GM21515 (cell line): ENCODE results near the gene FAM72C.
"Not testable (repeated sequence)": the region's sequence is repeated elsewhere in the genome, so short reads cannot be mapped to it uniquely, and the experiment has no call there.

Experiments used
- ATAC-seq: cut with Tn5 transposase; IDR thresholded peaks from one replicate; pipeline ENCODE4 v1.9.1; 2021; ENCODE audit not compliant: unreplicated experiment

The FAM72C gene

DNA sequence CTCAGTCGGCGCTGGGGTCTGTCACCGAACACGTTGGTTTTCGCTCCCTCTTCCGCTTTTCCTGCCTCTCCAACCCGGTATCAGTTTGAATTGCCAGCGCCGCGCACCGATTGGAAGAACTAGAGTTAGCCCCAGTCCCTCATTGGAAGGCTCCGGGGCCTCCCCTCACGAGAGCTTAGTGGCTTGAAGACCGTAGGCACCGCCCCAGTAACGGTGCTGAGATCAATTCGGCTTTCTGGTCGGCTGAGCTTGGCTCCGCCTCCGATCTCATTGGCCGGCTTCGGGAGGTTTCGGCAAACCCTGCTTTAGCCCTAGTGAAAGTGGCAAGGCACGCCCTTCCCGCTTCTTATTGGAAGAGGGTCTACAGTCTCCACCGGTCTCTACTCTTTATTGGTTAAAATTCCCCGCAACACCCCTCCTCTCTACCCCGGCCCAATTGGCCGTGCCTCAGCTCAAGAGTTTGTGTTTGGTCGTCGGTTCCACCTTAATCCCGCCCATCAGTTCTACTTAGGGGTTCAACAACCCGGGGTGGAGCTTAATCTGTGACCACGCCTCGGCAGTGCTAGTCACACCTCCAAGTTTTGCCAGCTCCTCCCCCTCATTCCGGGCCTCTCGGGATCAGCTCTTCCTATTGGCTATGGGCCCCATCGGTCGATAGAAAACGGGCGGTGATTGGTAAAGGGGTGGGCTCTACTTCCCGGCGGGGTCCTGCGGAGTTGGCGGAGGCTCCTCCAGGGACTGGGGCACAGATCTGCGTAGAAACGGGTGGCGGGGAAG lies at the start of gene FAM72C:
FAM72C (minus strand) TSS at position 63 of the 777 bp plus-strand sequence. CDS start 845 bp downstream, outside the sequence.
- ATAC-seq, result peak; percentile 80

DNA sequence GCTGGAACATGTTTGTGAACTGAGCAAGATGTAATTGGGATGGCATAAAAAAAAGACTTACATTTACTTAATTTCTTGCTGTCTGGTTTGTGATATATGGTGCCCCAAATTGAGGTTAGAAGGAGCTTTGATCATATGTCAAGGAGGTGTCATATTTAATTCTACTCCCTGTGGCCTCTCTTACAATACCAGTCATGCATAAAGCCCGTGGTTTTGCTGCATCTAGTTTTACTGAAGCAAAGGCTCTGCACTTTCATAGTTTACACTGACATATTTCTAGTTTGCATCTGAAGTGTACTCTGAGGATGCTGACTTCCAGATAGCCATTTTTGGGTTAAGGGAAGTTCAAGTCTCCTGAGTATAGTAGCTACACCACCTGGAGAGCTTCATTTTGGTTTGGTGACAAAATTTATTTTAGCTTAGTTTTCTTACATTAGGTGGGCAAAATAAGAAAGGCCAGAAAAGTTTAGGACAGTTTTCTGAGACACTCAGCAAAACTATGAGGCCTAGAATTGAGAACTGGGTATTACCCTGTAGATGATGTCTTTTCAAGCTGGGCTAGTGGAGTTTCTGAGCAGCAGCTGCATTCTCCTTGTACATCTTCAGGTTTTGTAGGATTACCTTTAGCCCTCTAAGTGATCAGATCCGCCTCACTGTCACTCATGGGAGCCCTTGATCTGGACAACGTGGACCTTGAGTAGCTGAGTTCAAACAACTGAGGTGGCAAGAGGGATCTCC lies 48.4 kb upstream of the FAM72C start:
- not testable (repeated sequence) for ATAC-seq

DNA sequence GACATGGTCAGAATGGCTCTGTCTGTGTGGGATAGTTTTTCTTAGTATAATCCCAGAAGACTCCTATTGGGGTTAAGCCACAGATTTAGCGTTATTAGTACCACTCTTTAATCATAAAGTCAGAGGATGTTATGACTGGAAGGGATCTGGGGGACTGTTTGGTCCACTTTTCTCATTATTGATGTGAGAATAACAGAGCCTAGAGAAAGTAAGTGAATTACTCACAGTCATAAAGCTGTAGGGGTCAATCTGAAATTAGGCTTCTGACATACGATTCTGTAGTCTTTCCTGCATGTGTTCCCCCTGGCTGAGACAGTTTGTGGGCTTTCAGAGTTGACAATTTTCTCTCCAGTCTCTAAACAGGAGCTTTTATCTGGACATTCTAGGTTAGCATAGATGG lies 47.3 kb upstream of the FAM72C start:
- ATAC-seq, result not testable (repeated sequence)

DNA sequence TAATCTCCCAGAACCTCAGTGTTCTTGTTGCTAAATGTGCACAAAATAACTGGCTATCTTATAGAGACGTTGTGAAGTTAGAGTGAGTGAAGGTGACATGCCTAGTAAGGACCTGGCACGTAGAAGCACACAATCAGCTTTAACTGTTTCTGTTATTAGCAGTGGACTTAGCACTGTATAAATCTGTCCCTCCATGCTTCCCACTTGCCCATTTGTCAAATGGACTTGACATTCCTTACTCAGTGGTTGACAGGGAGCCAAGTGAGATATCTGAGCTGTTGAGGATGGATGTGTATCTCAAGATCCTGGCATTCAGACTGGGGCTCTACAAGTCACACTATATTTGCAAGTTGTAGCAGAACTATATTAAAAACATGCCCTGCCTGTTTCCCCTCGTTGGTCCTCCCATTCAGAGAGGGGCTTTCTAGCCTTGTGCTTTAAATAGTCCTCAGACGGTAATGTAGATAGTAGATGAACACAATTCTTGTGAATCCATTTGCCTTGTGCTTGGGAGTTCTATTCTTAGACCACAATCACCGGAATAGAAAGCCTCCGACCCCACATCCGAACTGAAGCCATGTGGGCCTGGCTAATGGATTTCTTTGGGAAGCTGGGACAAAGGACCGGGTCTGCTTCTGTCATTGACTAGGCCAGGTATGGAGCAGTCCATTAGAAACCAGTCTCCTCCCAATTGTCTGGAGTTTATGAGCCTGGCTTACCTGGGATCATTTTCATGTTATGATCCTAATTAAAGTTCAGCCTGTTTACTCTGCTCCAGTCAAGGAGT lies 43.6 kb upstream of the FAM72C start:
- ATAC-seq, result not testable (repeated sequence)

DNA sequence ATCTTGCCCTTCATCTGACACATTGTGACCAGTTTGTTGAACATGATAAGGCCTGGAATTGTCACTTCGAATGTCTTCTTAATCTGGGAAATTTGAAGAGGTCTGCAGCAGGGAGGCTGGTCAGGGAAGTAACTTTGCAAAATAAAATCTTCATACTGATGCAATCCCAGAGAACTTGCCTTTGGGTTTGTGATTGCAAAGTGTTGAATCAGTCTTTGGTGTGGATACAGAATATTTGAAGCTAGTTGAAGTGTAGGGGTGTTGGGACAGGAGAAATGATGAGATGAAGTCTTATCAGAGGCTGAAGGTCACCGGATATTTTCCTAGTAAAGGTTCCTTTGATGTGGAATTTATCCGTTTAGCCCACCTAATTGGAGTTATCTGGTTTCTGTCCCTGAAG lies 42.7 kb upstream of the FAM72C start:
- not testable (repeated sequence) for ATAC-seq

DNA sequence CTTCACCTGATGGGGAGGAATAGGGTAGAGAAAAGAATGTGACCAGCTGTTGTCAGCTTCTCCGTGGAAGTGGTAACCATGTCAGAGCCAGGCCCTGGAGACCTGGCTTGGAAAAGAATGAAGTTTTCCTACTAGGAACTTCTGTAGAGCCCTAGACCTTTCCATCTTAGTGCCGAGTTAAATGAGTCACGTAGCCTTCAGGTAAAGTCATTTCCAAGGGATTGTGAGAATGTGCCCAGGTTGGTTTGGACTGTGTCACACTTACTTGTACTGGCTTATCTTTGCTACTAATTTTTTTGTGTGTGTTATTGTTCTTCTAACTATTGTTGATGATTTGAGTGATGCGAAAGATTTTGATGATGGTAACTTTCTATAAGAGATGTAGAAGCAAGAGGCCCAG lies 42.3 kb upstream of the FAM72C start:
- ATAC-seq, result not testable (repeated sequence)

DNA sequence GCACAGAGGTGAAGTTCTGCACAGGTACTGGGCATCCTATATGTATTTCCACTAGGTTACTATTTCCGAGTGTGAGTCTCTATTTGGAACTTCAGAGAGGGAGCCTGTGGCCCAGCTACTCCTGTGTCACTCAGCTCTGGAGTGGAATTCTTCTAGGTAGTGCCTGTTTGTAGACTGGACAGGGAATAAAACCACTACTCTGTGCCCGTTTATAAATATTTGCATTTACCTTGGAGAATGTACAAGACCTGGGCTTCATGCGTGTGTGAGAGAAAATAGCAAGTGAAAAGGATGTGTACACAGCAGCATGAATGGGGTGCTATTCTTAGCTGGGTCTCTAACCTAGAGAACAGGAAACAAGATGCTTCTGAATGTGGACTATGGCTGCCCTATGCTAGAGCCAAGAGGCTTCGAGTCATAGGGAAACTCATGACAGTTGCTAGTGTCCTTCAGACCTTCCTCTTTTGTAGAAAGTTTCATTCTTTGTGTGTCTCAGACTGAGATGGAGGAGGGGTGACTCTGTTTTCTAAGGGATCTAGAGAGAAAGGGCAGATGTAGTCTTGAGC lies 40.5 kb upstream of the FAM72C start:
- ATAC-seq, result peak; percentile 97

DNA sequence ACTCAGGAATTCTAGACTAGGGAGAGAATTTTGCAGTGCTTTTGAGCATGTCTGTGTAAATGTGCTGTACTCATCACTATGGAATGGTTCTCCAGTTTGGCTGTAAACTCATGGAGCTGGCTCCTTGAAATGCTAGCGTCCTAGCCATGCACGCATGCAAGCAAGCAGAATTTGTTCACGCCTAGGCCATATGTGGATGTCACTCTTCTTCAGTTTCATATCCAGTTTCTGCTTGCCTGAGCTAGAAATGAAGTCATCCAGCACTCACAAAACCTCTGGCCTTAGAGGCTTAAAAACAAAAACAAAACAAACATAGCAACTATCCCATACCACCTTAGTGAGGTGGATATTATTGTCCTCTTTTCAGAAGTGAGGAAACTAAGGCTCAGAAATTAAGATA lies 37.6 kb upstream of the FAM72C start:
- ATAC-seq, result peak; percentile 45

DNA sequence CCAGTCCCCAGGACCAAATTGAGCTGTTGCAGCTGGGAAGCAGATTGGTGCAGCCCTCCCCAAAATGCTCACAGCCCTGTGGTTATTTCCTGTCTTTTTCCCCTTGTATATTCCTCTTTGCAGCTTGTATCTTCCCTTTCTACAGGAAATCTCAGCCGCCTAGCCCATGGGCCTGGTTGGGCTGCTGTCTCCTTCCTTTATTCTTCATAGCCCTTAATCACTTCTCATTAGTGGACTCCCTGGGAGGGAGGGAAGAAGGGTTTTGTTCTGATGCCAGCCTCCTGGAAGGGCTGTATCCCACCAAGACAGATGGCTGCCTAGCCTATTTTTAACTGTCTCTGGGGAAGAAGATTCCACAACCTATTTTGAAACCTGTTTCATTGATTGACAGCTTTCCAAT lies 32.5 kb upstream of the FAM72C start:
- ATAC-seq, result not testable (repeated sequence)

DNA sequence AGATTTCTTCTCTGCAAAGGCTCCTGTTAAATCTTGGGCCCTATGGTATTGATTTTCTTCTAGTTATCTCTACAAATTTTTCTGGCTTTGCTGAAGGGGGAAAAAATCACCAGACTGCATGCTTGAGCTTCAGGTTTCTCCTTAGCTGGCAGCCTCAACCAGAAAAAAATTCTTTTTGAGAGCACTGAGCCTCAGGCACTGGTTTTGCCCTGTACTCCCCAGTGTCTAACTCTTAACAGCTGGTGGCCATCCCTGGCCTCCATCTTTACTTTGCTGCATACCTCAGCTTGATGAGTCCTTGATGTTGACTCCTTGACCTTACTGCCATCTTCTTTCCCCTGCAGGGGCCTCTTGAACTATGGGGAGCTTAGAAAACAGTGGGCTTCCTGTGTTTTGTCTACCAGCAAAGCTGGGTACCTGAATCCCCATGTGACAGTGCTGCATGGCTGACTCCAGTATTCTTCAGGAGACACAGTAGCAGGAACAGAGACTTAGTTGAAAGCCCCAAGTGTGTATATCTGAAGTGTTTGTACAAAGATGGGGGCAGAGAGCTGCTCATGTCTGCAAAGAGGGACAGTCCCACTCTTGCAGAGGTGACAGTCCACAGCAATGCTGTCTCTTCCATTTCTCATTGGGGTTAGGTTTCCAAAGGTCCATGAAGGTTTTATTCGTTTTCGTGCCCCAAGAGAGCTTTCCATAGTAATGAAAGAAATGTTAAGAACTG lies 31.7 kb upstream of the FAM72C start:
- not testable (repeated sequence) for ATAC-seq

DNA sequence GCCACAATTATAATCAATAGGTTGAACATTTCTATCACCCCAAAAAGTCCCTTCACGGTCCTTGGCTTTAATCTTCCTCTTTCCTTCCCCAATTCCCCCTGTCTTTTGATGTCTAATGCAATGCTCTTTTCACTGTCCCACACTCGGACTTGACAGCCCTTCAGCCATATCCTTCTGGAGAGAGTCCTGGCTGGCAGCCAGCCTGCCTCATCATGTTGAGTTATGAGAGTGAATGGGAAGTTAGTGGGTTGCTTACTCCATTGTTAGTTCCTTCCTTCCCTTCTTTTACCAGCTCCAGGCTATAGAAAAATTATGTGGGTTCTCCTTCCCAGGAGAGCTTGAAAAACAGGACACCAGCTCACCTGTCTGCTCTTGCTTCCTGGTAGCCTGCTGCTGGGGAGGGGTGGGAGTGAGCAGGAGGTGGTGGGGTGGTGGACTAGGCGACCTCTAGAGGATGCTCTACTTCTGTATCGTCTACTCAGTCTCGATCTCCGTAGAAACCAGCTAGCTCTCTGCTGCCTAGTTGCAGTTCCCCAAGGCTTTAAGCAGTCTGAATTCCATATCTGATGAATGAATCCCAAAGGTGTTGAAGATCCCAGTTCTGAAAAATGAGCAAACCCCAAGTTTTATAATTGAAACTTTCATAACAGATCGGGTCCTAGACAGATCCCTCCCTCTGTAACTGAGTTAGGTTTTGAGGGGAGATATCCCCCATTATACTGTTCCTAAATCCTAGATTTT lies 30.5 kb upstream of the FAM72C start:
- ATAC-seq, result peak; percentile 72

DNA sequence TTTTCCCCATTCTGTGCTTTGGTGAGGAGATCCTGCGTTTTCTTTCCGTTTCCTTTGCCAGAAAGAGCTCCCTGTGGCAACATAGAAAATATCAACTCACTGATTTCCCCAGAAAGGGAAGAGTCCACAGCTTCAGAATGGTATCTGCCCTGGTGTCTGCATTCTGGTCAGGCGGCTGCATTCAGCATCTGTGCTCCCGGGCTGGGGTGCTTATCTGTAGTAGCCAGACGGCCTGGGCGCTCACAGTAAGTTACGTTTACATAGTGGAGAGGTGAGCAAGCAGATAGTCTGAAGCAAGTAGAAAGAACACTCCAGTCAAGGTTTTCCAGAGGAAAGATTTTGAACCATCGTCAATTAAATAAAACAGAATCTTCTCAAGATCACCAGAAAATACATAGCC lies 29.3 kb upstream of the FAM72C start:
- ATAC-seq, result not testable (repeated sequence)

DNA sequence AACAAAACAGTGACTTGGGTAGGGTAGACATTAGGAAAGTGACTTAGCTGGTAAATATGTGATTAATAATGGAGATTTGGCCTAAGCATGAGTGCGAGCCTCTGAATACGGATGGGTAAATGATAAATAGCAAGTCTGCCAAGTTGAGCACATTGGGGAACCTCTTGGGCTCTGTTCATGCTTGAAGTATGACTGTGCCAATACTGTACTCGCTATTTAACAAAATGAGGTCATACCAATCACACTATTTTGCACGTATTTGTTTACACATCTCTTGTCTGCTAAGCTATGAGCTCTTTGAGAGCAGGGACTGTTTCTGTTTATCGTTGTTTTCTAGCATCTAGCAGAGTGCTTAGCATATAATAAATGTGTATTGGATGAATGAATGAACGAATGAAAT lies 24.2 kb upstream of the FAM72C start:
- ATAC-seq, result not testable (repeated sequence)

DNA sequence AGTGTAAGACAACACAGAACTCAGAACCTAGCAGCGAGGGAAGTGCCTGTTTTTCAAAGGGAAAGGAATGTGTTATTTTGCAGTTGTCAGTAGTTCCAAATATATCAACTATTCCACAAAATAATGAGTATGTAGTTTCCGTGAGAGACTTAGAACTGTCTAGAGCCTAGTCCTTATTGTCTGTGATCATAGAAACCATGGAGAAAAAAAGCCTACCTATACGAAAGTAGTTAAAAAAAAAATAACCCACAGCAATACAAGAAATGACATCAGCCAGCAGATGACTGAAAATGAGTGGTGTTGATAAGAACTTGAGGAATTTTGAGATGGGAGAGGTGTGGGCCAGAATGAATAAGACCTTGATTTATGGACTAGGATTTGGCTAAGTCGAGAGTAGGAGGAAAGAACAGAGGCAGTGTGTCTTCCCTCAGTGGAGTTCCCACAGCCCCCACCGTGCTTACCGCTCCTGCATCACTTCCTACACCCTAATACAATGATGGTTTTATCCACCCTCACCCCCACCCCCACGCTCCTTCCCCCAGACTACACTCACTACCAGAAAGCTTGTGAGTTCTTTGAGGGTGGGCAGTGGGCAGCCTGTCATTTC lies 21.6 kb upstream of the FAM72C start:
- ATAC-seq, result not testable (repeated sequence)

DNA sequence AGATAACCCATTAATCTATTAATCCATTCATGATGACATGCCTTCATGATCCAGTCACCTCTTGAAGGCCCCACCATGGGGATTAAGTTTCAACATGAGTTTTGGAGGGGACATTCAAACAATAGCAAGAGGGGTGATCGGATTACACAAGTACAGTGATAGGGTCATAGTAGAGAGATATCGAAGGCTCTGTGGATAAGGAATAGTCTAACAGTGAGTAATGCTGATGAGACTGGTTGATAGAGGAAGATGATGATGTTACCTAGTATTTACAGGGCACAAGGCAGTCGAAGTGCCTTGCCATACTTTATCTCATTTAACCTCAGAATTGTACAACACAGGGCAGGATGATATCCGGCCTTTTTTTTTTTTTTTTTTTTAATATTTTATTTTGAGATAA lies 18.9 kb upstream of the FAM72C start:
- ATAC-seq, result not testable (repeated sequence)

DNA sequence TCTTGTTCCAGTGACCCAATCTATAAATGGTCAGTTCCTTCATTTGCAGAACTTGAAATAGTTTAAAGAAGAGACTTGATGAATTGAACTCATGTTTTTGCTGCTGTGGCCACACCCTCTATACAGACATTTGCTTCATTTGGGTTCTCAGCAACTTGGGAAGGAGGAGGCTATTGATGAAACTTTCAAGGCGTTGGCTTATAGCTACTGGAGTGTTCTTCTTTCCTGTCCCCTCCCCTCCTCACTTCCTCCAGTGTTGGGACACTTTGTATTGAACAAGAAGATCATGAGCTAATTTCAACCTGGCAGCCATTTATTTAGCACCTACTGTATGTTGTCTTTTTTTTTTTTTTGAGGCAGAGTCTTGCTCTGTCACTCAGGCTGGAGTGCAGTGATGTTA lies 17.9 kb upstream of the FAM72C start:
- ATAC-seq, result not testable (repeated sequence)

DNA sequence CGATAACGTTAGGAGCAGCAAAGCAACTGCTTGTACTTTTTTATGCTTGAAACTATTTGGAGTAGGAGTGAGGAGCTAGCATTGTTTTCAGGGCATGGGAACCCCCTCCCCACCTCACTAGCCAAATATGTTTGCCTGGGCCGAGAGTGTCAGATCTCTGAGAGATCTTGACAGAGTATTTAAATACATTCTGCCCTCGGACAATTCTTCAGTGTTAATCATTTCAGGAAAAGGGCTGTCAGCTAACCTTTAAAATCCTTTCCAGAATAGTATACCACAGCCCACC lies 17.6 kb upstream of the FAM72C start:
- ATAC-seq, result not testable (repeated sequence)

DNA sequence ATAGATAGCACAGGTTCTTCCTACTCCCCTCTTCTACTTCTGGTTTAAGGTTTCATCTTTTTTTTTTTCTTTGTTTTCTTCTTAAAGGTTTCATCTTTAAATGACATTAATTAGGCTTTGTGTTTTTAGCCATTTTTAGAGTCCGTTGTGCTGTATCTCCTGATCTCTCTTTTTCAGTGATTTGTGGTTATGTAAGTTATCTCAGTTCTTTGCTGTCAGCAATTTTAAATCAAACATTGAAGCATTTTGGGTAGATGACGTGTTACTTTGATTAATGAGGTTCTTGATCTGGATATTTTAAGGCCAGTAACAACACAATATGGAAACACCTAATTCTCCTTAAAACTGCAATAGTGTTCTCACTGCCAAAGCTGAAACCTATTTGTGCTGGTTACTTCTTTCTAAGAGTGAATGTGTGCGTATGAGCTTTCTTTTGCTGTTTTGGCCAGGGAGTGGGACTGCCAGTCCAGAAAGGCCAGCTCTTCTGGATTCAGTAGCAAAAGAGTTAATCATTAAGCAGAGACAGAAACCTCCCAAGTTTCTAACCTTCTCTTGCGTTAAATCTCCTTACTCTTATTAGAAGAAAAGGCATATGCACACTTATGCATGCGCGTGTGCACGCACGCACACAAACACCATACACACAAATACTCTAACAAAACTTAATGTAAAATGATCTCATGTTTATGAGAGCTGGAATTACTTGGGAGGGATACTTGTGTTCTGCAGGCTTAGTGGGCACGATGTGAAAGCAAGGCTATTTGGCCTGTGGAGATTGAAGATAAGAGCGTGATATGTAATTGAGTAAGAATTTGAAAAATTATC lies 17.0 kb upstream of the FAM72C start:
- not testable (repeated sequence) for ATAC-seq

DNA sequence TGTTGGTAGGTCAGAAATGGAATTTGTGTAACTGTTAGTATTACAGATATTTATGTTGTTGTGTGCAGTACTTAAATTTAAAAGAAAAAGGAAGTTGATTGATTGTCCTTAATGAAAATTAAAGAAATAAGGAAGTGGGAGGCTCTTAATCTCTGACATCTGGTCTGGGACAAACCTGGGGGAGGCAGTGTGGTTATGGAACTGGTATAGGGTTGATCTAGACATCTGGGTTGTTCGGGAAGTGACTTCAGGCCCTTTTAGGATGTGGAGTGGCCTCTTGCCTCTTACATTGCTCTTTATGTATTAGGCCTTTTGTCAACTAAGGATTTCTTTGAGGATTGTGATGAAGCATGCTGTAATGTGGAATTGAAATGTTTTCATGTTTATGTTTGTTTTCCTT lies 16.1 kb upstream of the FAM72C start:
- ATAC-seq, result not testable (repeated sequence)
